WTC11 (cell line): ENCODE measurements around the gene LZTR1. TPM values are rescaled to one million over a fixed set of nuclear protein-coding genes. Genes with fewer than 3 reads are reported as not detected.

Experiments used
- ATAC-seq: fragments of 200-7000 bp; cut with Tn5 transposase; 2 replicates; pipeline ENCODE4 v1.10.0; 2021; ENCODE audit warnings: mild to moderate bottlenecking, moderate library complexity
- CTCF ChIA-PET: fragments of 300-600 bp; sonication (Branson Sonifier 250); formaldehyde crosslinking; loops from one replicate; lab custom pipeline; 2021; ENCODE audit warnings: antibody characterized with exemption; lab: Charles Lee
- POLR2A ChIA-PET: fragments of 350-600 bp; sonication (Branson Sonifier 250); formaldehyde crosslinking; loops from one replicate; lab custom pipeline; 2021; ENCODE audit warnings: antibody characterized with exemption; lab: Charles Lee
- DNase-seq: peaks from one replicate; pipeline ENCODE4 v3.0.0; 2021; ENCODE audit warnings: low spot score
- H3K27ac Mint-ChIP-seq: 2 replicates; pipeline ENCODE4 v1.8.0; 2021; ENCODE audit warnings: mixed read lengths
- H3K27me3 Mint-ChIP-seq: 2 replicates; pipeline ENCODE4 v1.8.0; 2021; ENCODE audit warnings: low read depth, mild to moderate bottlenecking, moderate library complexity, mixed read lengths
- H3K36me3 Mint-ChIP-seq: 2 replicates; pipeline ENCODE4 v1.8.0; 2021; ENCODE audit warnings: mixed read lengths
- H3K4me1 Mint-ChIP-seq: 2 replicates; pipeline ENCODE4 v1.8.0; 2022; ENCODE audit warnings: mixed read lengths
- H3K4me3 Mint-ChIP-seq: 2 replicates; pipeline ENCODE4 v1.8.0; 2021; ENCODE audit warnings: mild to moderate bottlenecking, moderate library complexity, mixed read lengths
- H3K9me3 Mint-ChIP-seq: 2 replicates; pipeline ENCODE4 v1.8.0; 2021; ENCODE audit warnings: mixed read lengths
- CBFB ChIP-seq: sonication (generic); formaldehyde crosslinking; IDR thresholded peaks from 2 replicates; pipeline ENCODE4 v1.8.1; 2022; ENCODE audit warnings: mild to moderate bottlenecking, low read depth, missing genetic modification reagents
- CREB1 ChIP-seq: sonication (generic); formaldehyde crosslinking; IDR thresholded peaks from 2 replicates; pipeline ENCODE4 v1.8.0; 2023; ENCODE audit warnings: mild to moderate bottlenecking, missing genetic modification reagents
- CREM ChIP-seq: sonication (generic); formaldehyde crosslinking; IDR thresholded peaks from 2 replicates; pipeline ENCODE4 v1.8.1; 2022; ENCODE audit warnings: mild to moderate bottlenecking, missing genetic modification reagents, moderate library complexity
- GABPB1 ChIP-seq: sonication (generic); formaldehyde crosslinking; IDR thresholded peaks from 2 replicates; pipeline ENCODE4 v1.8.1; 2023; ENCODE audit warnings: mild to moderate bottlenecking, missing genetic modification reagents
- MAX ChIP-seq: sonication (generic); formaldehyde crosslinking; IDR thresholded peaks from 2 replicates; pipeline ENCODE4 v1.8.0; 2022; ENCODE audit warnings: mild to moderate bottlenecking, missing genetic modification reagents
- NFATC4 ChIP-seq: fragments of 250-450 bp; sonication (Bioruptor Pico); IDR thresholded peaks from 2 replicates; pipeline ENCODE4 v1.9.0; 2021; ENCODE audit warnings: mild to moderate bottlenecking
- NR2C2 ChIP-seq: sonication (generic); formaldehyde crosslinking; IDR thresholded peaks from 2 replicates; pipeline ENCODE4 v1.8.0; 2022; ENCODE audit warnings: mild to moderate bottlenecking, missing genetic modification reagents
- RELA ChIP-seq: sonication (generic); formaldehyde crosslinking; IDR thresholded peaks from 2 replicates; pipeline ENCODE4 v1.8.1; 2022; ENCODE audit warnings: missing genetic modification reagents, mild to moderate bottlenecking, borderline replicate concordance
- TEAD1 ChIP-seq: sonication (generic); formaldehyde crosslinking; IDR thresholded peaks from 2 replicates; pipeline ENCODE4 v1.8.0; 2022; ENCODE audit warnings: mild to moderate bottlenecking, missing genetic modification reagents
- ZBTB21 ChIP-seq: sonication (generic); formaldehyde crosslinking; IDR thresholded peaks from 2 replicates; pipeline ENCODE4 v1.8.1; 2023; ENCODE audit warnings: mild to moderate bottlenecking, missing genetic modification reagents, borderline replicate concordance
- ZNF121 ChIP-seq: sonication (generic); formaldehyde crosslinking; IDR thresholded peaks from 2 replicates; pipeline ENCODE4 v1.8.0; 2023; ENCODE audit warnings: missing genetic modification reagents
- ZNF396 ChIP-seq: fragments of 250-450 bp; sonication (Bioruptor Pico); IDR thresholded peaks from 2 replicates; pipeline ENCODE4 v1.8.0; 2021; ENCODE audit warnings: mild to moderate bottlenecking, moderate library complexity, borderline replicate concordance
- ZNF425 ChIP-seq: fragments of 250-450 bp; sonication (Bioruptor Pico); conservative IDR thresholded peaks from 2 replicates; pipeline ENCODE4 v1.9.0; 2021; ENCODE audit warnings: mild to moderate bottlenecking
- ZNF512 ChIP-seq: sonication (generic); formaldehyde crosslinking; IDR thresholded peaks from 2 replicates; pipeline ENCODE4 v1.8.1; 2022; ENCODE audit warnings: missing genetic modification reagents, borderline replicate concordance
- ZNF671 ChIP-seq: fragments of 250-450 bp; sonication (Bioruptor Pico); IDR thresholded peaks from 2 replicates; pipeline ENCODE4 v1.8.0; 2021; ENCODE audit warnings: mild to moderate bottlenecking
- total RNA-seq: library from RNA; stranded (reverse); gene quantifications from 3 replicates; pipeline ENCODE4 v1.2.3, GENCODE V29; 2021
- TF ChIP-seq, protein P1 (sequence below): fragments of 250-450 bp; sonication (Bioruptor Pico); IDR thresholded peaks from 2 replicates; pipeline ENCODE4 v1.8.0; 2021; ENCODE audit warnings: mild to moderate bottlenecking
- TF ChIP-seq, protein P2 (sequence below): sonication (generic); formaldehyde crosslinking; IDR thresholded peaks from 2 replicates; pipeline ENCODE4 v1.8.1; 2022; ENCODE audit warnings: mild to moderate bottlenecking, moderate library complexity, missing genetic modification reagents
- TF ChIP-seq, protein P3 (sequence below): sonication (generic); formaldehyde crosslinking; IDR thresholded peaks from 2 replicates; pipeline ENCODE4 v1.8.0; 2023; ENCODE audit warnings: missing genetic modification reagents, mild to moderate bottlenecking, borderline replicate concordance
- TF ChIP-seq, protein P4 (sequence below): sonication (generic); formaldehyde crosslinking; IDR thresholded peaks from 2 replicates; pipeline ENCODE4 v1.8.1; 2023; ENCODE audit warnings: mild to moderate bottlenecking, missing genetic modification reagents

The LZTR1 gene
- total RNA-seq, 1 experiment from 2014 or later: 38.3 TPM

- DNase-seq (no peak), ATAC-seq (no peak)
- ChIA-PET POLR2A (interaction anchor here (1.5 kb wide), 1 partner anchor 16 kb away, joined by 3 read pairs; no protein-coding TSS in a partner anchor), CTCF (interaction anchor here (0.6 to 2.0 kb wide), 5 partner anchors 16 to 87 kb away, joined by 3 to 7 read pairs (median 4); partner anchors contain the start of gene CRKL)
- H3K4me3 Mint-ChIP-seq: no peak overlapping the region
- H3K27me3 Mint-ChIP-seq: peaks cover 37% of the 10 kb centered on the region
- H3K4me1 Mint-ChIP-seq: 0 out of 2 replicates have a peak, but pooled peaks cover 6% of the 10 kb centered on the region
- H3K9me3 Mint-ChIP-seq: peaks cover 1% of the 10 kb centered on the region
- no peak overlapping the region for H3K27ac Mint-ChIP-seq
- TF ChIP-seq ZNF396 (CRISPR knock-in tag): no peak
- no peak for TF ChIP-seq TEAD1 (CRISPR knock-in tag)
- TF ChIP-seq ZNF425: no peak
- TF ChIP-seq, protein P1, sequence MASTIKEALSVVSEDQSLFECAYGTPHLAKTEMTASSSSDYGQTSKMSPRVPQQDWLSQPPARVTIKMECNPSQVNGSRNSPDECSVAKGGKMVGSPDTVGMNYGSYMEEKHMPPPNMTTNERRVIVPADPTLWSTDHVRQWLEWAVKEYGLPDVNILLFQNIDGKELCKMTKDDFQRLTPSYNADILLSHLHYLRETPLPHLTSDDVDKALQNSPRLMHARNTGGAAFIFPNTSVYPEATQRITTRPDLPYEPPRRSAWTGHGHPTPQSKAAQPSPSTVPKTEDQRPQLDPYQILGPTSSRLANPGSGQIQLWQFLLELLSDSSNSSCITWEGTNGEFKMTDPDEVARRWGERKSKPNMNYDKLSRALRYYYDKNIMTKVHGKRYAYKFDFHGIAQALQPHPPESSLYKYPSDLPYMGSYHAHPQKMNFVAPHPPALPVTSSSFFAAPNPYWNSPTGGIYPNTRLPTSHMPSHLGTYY (CRISPR knock-in tag): no peak
- no peak for TF ChIP-seq RELA (CRISPR knock-in tag)
- TF ChIP-seq, protein P2, sequence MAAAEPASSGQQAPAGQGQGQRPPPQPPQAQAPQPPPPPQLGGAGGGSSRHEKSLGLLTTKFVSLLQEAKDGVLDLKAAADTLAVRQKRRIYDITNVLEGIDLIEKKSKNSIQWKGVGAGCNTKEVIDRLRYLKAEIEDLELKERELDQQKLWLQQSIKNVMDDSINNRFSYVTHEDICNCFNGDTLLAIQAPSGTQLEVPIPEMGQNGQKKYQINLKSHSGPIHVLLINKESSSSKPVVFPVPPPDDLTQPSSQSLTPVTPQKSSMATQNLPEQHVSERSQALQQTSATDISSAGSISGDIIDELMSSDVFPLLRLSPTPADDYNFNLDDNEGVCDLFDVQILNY: no peak
- TF ChIP-seq, protein P3, sequence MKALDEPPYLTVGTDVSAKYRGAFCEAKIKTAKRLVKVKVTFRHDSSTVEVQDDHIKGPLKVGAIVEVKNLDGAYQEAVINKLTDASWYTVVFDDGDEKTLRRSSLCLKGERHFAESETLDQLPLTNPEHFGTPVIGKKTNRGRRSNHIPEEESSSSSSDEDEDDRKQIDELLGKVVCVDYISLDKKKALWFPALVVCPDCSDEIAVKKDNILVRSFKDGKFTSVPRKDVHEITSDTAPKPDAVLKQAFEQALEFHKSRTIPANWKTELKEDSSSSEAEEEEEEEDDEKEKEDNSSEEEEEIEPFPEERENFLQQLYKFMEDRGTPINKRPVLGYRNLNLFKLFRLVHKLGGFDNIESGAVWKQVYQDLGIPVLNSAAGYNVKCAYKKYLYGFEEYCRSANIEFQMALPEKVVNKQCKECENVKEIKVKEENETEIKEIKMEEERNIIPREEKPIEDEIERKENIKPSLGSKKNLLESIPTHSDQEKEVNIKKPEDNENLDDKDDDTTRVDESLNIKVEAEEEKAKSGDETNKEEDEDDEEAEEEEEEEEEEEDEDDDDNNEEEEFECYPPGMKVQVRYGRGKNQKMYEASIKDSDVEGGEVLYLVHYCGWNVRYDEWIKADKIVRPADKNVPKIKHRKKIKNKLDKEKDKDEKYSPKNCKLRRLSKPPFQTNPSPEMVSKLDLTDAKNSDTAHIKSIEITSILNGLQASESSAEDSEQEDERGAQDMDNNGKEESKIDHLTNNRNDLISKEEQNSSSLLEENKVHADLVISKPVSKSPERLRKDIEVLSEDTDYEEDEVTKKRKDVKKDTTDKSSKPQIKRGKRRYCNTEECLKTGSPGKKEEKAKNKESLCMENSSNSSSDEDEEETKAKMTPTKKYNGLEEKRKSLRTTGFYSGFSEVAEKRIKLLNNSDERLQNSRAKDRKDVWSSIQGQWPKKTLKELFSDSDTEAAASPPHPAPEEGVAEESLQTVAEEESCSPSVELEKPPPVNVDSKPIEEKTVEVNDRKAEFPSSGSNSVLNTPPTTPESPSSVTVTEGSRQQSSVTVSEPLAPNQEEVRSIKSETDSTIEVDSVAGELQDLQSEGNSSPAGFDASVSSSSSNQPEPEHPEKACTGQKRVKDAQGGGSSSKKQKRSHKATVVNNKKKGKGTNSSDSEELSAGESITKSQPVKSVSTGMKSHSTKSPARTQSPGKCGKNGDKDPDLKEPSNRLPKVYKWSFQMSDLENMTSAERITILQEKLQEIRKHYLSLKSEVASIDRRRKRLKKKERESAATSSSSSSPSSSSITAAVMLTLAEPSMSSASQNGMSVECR (CRISPR knock-in tag): no peak
- no peak for TF ChIP-seq ZNF121
- TF ChIP-seq, protein P4, sequence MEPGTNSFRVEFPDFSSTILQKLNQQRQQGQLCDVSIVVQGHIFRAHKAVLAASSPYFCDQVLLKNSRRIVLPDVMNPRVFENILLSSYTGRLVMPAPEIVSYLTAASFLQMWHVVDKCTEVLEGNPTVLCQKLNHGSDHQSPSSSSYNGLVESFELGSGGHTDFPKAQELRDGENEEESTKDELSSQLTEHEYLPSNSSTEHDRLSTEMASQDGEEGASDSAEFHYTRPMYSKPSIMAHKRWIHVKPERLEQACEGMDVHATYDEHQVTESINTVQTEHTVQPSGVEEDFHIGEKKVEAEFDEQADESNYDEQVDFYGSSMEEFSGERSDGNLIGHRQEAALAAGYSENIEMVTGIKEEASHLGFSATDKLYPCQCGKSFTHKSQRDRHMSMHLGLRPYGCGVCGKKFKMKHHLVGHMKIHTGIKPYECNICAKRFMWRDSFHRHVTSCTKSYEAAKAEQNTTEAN (CRISPR knock-in tag): no peak
- TF ChIP-seq NR2C2 (CRISPR knock-in tag): no peak
- no peak for TF ChIP-seq CBFB (CRISPR knock-in tag)
- TF ChIP-seq ZBTB21: no peak
- TF ChIP-seq NFATC4: no peak
- no peak for TF ChIP-seq CREB1 (CRISPR knock-in tag)
- no peak for TF ChIP-seq MAX
- TF ChIP-seq GABPB1 (CRISPR knock-in tag): no peak
- no peak for TF ChIP-seq ZNF671 (CRISPR knock-in tag)
- no peak for TF ChIP-seq ZNF512
- TF ChIP-seq CREM (CRISPR knock-in tag): no peak
- TF ChIP-seq, all 79 proteins: peak for 0
- 0 out of 2 replicates have a peak, but pooled peaks cover 1% of the 10 kb centered on the region for H3K36me3 Mint-ChIP-seq
Observed at GRCh38 chr22:20972933-20973577, 9.0 kb upstream of the LZTR1 start.
